ENCODE data around the gene C3. TPM values are rescaled to one million over a fixed set of nuclear protein-coding genes. Genes with fewer than 3 reads are reported as not detected.

The C3 gene
- total and polyA plus RNA-seq, 2 of the 13 experiments (the other 11 are each of a cell fraction or from before 2014, with no cell fraction given): 1,455 to 6,272 TPM

DNA sequence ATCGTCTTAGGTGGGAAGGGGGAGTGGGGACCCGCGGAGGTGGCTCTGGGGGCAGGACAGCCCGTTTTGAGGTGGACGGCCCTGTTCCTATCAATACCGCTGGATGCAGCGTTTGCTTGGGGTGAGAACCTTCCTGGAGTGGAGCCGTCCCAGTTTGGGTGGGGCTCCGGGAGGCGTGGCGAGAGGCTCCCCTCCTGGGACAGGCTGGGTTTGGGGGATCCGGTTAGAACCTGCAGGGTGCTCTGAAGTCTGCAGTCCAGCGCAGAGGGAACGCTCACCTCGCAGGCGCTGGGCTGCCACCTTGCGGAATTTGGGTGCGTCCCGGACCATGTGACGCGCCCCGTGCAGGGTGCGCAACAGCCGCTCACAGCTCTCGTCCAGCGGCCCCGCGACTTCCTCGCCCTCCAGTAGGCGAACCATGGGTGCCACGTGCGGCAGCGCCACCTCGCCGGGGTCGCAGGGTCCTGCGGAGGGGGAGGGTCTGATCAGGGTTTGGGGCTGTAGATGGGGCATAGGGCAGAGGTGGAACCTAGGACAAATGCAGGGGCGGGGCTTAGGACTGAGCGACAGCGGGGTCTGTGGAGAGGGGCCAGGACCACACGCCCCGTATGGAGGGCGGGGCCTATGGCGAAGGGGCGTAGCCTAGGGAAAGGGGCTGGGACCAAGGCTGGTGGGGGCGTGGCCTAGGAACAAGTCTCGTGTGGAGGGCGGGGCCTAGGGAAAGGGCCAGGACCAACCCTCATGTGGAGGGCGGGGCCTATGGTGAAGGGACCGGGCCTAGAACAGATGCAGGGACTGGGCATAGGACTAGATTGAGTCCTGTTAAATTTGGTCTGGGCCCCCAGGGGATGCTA is 33.0 kb upstream of the C3 start (continued):
- no peak for TF ChIP-seq EHMT2 (IDR thresholded peaks at IDR 0.05; ENCODE audit: borderline replicate concordance, low read depth, low read length)
- peak; percentile 79; the same call in 1 of the 2 replicates for TF ChIP-seq ZNF264 (CRISPR knock-in tag; IDR thresholded peaks at IDR 0.05)
- TF ChIP-seq, protein P1, sequence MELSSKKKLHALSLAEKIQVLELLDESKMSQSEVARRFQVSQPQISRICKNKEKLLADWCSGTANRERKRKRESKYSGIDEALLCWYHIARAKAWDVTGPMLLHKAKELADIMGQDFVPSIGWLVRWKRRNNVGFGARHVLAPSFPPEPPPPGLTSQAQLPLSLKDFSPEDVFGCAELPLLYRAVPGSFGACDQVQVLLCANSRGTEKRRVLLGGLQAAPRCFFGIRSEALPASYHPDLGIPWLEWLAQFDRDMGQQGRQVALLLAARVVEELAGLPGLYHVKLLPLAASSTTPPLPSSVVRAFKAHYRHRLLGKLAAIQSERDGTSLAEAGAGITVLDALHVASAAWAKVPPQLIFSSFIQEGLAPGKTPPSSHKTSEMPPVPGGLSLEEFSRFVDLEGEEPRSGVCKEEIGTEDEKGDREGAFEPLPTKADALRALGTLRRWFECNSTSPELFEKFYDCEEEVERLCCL (CRISPR knock-in tag; IDR thresholded peaks at IDR 0.05; ENCODE audit: borderline replicate concordance): no peak
- TF ChIP-seq ATM (IDR thresholded peaks at IDR 0.05; ENCODE audit: borderline replicate concordance): no peak
- TF ChIP-seq ZSCAN29 (CRISPR knock-in tag; conservative IDR thresholded peaks at IDR 0.05): no peak; the same call in 1 of the 2 replicates
- peak; percentile 69; the same call in 1 of the 2 replicates for TF ChIP-seq ZNF782 (CRISPR knock-in tag; IDR thresholded peaks at IDR 0.05; ENCODE audit: borderline replicate concordance)
- TF ChIP-seq ZFP82 (CRISPR knock-in tag; IDR thresholded peaks at IDR 0.05; ENCODE audit: borderline replicate concordance): no peak
- TF ChIP-seq SOX6 (IDR thresholded peaks at IDR 0.05): no peak
- TF ChIP-seq SOX6 (CRISPR knock-in tag; IDR thresholded peaks at IDR 0.05): peak; percentile 51
- 0 out of 2 replicates have a peak, but pooled peaks have one; percentile 19 for TF ChIP-seq FLYWCH1 (CRISPR knock-in tag; IDR thresholded peaks at IDR 0.05)
- TF ChIP-seq, protein P2, sequence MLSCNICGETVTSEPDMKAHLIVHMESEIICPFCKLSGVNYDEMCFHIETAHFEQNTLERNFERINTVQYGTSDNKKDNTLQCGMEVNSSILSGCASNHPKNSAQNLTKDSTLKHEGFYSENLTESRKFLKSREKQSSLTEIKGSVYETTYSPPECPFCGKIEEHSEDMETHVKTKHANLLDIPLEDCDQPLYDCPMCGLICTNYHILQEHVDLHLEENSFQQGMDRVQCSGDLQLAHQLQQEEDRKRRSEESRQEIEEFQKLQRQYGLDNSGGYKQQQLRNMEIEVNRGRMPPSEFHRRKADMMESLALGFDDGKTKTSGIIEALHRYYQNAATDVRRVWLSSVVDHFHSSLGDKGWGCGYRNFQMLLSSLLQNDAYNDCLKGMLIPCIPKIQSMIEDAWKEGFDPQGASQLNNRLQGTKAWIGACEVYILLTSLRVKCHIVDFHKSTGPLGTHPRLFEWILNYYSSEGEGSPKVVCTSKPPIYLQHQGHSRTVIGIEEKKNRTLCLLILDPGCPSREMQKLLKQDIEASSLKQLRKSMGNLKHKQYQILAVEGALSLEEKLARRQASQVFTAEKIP (CRISPR knock-in tag; IDR thresholded peaks at IDR 0.05; ENCODE audit: borderline replicate concordance): no peak
- TF ChIP-seq, protein P3, sequence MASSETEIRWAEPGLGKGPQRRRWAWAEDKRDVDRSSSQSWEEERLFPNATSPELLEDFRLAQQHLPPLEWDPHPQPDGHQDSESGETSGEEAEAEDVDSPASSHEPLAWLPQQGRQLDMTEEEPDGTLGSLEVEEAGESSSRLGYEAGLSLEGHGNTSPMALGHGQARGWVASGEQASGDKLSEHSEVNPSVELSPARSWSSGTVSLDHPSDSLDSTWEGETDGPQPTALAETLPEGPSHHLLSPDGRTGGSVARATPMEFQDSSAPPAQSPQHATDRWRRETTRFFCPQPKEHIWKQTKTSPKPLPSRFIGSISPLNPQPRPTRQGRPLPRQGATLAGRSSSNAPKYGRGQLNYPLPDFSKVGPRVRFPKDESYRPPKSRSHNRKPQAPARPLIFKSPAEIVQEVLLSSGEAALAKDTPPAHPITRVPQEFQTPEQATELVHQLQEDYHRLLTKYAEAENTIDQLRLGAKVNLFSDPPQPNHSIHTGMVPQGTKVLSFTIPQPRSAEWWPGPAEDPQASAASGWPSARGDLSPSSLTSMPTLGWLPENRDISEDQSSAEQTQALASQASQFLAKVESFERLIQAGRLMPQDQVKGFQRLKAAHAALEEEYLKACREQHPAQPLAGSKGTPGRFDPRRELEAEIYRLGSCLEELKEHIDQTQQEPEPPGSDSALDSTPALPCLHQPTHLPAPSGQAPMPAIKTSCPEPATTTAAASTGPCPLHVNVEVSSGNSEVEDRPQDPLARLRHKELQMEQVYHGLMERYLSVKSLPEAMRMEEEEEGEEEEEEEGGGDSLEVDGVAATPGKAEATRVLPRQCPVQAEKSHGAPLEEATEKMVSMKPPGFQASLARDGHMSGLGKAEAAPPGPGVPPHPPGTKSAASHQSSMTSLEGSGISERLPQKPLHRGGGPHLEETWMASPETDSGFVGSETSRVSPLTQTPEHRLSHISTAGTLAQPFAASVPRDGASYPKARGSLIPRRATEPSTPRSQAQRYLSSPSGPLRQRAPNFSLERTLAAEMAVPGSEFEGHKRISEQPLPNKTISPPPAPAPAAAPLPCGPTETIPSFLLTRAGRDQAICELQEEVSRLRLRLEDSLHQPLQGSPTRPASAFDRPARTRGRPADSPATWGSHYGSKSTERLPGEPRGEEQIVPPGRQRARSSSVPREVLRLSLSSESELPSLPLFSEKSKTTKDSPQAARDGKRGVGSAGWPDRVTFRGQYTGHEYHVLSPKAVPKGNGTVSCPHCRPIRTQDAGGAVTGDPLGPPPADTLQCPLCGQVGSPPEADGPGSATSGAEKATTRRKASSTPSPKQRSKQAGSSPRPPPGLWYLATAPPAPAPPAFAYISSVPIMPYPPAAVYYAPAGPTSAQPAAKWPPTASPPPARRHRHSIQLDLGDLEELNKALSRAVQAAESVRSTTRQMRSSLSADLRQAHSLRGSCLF (CRISPR knock-in tag; IDR thresholded peaks at IDR 0.05; ENCODE audit: borderline replicate concordance): no peak
- TF ChIP-seq SNAI1 (CRISPR knock-in tag; IDR thresholded peaks at IDR 0.05; ENCODE audit: borderline replicate concordance): no peak
- TF ChIP-seq ZNF780A (CRISPR knock-in tag; IDR thresholded peaks at IDR 0.05): no peak
- no peak for TF ChIP-seq ZNF282 (IDR thresholded peaks at IDR 0.05; ENCODE audit: partially characterized antibody)
- no peak for TF ChIP-seq ZNF354B (CRISPR knock-in tag; IDR thresholded peaks at IDR 0.05)
- TF ChIP-seq, protein P4, sequence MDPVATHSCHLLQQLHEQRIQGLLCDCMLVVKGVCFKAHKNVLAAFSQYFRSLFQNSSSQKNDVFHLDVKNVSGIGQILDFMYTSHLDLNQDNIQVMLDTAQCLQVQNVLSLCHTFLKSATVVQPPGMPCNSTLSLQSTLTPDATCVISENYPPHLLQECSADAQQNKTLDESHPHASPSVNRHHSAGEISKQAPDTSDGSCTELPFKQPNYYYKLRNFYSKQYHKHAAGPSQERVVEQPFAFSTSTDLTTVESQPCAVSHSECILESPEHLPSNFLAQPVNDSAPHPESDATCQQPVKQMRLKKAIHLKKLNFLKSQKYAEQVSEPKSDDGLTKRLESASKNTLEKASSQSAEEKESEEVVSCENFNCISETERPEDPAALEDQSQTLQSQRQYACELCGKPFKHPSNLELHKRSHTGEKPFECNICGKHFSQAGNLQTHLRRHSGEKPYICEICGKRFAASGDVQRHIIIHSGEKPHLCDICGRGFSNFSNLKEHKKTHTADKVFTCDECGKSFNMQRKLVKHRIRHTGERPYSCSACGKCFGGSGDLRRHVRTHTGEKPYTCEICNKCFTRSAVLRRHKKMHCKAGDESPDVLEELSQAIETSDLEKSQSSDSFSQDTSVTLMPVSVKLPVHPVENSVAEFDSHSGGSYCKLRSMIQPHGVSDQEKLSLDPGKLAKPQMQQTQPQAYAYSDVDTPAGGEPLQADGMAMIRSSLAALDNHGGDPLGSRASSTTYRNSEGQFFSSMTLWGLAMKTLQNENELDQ (CRISPR knock-in tag; IDR thresholded peaks at IDR 0.05; ENCODE audit: borderline replicate concordance): no peak; the same call in 1 of the 2 replicates
- TF ChIP-seq ELF1 (CRISPR knock-in tag; IDR thresholded peaks at IDR 0.05): peak; percentile 67
- TF ChIP-seq ZNF773 (CRISPR knock-in tag; IDR thresholded peaks at IDR 0.05; ENCODE audit: borderline replicate concordance): no peak
